Fibroblast of skin of left biceps (primary cell): ENCODE data around the gene C1orf87.
"Not testable (repeated sequence)": the region's sequence is repeated elsewhere in the genome, so short reads cannot be mapped to it uniquely, and the experiment has no call there.

Experiments
- DNase-seq, 2 experiments: peaks; one replicate each; pipeline ENCODE4 v3.0.0-alpha.2; 2013; ENCODE audit warnings: low read depth in 2 of 2

C1orf87 gene

DNA sequence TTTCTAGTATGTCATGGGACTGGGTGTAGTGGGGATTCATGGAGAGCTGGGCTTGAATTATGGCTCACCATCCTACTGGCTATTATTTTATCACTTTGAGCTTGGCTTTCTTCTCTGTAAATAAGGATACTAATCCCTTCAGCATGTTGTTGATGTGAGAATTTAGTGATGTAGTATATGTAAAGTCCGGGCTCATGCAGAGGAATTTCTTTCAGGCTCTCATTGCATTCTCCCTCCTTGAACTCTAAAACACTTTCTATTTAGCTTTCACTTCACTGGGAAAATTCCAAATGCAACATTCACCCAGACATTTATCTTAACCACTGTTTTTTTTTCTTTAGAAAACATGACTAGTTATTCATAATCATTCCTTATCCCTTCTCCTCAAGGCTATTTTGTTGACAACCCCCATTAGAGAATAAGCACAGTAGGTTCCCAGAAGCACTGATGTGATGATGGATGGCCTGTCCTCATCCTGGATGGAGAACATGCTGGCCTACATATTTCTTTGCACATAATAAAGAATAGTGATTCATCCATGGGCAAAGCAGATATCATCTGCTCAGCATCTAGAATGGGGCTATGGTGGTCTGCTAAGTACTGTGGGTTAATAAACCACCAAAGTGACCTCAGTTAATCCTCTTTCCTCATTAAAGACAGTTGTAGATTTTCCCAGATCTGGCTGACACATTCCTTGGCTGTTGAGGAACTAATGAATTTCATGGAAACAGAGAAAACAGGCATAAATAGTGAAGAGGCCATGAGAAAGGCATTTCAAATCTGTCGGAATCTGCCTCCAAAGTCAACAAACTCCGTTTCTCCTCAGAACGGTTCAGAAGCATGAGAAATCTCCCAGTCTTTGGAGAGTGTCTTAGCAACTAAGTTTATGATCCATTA, 79.0 kb downstream of the C1orf87 start:
- DNase-seq, result peak; percentile 100

DNA sequence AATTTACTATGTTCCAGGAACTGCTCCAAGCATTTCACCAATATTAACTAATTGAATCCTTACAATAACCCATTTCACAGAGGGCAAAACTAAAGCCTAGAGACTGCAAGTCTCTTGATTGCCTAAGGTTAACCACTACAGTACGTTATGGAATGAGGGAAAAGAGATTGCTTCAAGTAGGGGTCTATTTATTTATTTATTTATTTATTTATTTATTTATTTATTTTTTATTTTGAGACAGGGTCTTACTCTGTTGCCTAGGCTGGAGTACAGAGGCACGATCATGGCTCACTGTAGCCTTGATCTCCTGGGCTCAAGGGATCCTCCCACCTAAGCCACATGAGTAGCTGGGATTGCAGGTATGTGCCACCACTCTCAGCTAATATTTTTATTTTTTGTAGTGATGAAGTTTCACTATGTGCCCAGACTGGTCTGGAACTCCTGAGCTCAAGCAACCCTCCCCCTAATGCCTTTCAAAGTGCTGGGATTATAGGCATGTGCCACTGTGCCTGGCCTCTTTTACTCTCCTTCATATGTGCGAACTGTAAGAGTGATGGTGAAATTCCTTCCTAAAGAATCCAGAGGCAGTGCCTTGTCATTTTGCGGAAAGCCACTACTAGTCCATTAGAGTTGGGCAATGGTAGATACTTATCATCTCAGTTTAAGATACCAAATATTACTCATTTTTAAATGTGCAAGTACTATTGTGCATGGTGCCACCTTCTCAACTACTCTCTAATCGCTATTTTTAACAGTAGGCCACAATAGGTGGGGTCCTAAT, 81.3 kb downstream of the C1orf87 start:
- no peak for DNase-seq

DNA sequence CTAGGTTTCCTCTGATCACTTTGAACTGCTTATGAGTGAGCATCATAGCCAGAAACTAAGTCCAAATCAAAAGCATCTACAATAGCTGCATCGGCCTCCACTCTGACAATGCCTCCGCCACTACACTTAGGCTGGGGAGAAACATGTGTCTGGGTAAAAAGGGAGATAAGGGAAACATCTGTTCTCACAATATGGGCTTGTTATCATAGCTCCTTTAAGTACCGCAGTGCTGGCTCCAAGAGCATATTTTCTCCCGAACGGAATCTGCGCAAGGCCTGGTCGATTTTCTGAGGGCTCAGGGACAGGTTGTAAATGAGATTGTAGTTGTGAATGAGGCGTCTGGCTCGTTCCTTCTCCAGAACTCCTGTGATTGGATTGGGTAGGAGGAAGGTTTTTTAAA, 83.1 kb downstream of the C1orf87 start:
- DNase-seq, result no peak

DNA sequence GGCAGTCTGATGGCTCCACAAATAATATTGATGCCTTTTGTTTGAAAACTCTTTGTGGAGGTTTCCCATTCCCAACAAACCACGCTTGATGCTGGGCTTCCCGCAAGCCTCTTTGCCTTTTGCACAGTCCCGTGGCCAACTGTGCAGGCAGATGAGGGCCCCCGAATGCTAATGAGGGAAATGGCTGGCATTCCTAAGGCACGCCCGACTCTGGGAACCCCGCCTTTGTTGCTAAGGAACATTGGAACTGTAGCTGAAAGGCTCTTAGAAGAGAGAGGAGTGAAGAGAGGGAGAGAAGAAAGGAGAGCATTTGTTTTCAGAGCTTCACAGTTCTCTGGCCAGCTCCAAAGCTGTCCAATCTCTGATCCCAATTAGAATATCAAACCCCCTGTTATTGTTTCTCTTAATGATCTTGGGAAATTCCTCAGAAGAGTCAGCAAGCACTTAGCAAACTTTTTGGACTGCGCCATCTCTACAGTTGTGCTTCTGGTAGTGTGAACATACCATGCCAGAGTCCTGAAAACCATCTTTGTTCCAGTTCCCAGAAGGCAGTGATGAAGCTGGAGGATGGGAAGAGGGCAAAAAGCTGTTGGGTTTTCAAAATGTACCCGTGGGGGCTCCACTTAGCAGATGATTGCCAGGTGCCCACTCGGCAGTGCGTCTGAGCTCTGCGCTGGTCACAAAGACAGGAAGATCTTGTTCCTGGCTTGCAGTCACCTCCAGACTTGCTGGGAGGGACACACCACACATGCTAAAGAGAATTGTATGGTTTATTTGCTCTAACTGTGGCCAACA, 86.9 kb downstream of the C1orf87 start:
- no peak for DNase-seq

DNA sequence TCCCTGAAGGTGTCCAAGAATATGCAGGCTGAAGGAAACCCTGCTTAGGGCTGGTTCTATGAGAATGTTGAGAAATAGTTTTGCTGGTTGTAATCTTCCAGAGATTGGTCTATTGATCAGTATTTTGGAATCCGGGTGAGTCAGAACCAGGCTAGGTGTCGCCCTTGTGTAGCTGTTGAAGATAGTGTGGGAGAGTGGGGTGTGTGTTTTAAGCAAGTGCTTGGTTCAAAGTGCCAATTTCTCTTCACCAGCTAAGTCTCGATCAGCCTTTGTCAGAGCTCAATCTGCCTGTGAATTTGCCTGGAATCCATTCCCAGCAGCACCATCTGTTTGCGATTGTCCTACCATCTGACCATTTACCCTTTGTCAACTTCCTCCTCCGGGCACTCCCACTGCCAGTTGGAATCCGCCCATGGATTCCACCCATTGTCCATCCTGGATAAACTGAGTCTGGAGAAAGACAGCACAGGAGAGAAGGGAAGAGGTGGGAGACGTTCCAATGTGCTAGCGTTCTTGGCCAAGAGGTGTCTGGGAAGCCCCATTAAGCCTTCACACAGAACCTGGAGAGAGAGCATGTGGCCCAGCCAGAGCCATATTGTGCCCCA, 87.6 kb downstream of the C1orf87 start:
- no peak for DNase-seq

DNA sequence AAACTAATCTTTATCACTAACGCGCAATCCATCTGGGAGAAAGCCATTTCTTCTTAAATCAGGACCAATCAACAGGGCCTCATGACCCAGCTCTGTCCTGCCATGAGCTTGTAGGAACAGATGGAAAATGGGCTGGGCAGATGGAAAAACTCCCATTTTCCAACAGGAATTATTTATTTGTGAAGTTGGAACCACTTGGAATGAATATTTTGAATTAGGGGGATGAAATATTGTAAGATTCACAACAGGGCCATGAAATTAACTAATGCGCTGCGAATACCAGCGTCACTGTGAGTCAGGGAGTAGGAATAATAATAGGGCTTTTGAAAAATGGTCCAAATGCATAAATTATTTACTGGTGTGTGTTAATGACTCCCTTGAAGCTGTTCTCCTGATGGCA, 93.9 kb downstream of the C1orf87 start:
- DNase-seq, result no peak

DNA sequence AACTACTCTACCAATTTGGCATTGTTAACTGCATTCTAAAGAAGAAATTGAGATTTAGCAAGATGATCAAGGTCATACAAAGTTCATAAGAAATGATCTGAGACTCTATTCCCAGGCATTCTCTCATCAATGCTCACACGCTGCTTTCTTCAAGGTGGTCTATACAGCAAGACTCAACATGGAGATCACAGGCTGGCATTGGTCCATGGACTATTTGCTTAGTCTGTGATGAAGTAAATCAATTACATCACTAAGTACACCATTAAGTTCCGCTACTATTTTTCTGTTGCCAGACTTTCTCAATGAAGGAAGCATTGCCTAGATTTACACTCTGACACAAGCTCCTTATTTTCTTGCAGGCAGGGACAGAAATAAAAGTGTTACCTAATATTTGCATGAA, 95.1 kb downstream of the C1orf87 start:
- DNase-seq, result no peak

DNA sequence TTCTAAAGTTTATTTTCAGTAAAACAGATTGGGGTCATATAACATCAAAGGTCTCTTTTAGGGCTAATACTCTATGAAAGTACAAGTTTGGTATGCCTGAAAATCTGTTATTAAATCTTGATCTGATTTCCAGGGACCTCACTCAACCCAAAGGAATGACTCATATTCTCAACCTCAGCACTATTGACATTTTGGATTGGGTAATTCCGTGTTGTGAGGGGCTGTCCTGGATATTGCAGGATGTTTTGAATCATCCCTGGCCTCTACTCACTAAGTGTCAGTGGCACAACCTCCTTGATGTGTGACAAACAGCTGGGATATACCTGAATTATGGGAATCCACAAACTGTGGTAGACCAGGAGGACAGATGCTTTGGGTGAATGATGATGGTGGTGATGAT, 95.5 kb downstream of the C1orf87 start:
- no peak for DNase-seq

DNA sequence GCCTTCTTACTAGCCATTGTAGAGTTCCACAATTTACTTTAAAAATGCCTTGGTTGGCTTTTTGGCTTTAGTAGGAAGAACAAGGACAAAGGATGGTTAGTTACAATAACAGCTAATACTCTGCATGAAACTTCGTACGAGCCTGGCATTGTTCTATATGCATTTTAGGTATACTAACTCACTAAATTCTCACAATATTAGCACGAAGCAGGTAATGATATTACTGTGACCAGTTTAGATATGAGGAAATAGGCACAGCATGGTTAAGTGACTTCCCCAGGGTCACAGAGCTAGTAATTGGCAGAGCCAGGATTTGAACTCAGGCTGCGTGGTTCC, 96.5 kb downstream of the C1orf87 start:
- no peak for DNase-seq

DNA sequence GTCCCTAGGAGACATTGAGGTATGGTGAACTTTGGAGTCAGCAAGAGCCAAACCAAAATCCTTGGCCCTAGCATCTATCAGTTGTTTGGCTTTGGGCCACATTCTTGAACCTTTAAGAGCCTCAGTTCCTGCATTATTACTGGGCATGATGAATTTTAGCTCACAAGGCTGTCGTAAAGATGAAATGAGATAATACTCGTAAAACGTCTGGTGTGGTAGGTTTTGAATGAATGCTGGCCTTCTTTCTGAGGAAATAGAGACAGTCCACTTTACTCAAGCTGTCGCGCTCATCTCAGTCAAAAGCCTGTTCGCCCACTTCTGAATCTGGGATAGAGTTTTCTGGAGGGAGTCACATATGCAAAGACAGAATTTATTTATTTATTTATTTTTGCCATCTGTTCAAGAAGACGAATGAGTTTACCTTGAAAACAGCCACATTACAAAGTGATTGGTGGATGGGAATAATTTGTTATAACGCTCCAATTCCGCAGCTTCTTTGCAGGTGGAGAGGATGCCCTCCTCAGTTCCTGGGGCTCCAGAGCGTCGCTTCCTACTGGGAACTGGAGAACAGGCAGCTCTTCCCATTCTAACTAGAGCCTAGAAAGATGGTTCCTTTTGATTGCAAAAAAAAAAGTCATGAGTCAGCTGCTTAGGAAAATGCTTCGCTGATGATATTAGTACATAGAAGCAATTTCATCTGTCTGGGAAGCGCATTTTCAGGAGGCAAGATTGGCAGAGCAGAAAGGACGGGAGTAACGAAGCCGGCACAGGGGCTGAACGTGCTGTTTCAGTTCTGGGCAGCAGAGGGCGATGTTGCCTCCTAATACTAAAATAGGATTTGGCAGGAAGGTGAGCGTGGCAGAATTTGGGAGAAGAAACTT, 97.1 kb downstream of the C1orf87 start:
- DNase-seq, result no peak

DNA sequence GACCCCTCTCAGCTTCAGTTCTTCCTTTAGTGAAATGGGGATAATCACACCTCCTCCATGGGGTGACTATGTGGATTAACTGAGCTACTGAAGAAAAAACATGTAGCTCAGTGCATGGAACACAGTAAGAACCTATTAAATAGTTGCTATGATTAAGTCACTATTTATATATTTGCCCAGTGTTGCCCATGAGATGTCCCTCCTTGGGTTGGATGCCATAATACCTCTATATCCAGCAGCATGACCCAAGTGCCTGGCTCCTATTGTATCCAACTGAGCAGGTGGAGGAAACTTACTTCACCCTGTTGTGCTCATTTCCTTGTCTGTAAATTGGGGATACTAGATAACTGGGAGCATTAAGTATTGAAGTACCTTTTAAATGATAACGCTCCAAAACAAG, 99.9 kb downstream of the C1orf87 start:
- DNase-seq, result no peak

DNA sequence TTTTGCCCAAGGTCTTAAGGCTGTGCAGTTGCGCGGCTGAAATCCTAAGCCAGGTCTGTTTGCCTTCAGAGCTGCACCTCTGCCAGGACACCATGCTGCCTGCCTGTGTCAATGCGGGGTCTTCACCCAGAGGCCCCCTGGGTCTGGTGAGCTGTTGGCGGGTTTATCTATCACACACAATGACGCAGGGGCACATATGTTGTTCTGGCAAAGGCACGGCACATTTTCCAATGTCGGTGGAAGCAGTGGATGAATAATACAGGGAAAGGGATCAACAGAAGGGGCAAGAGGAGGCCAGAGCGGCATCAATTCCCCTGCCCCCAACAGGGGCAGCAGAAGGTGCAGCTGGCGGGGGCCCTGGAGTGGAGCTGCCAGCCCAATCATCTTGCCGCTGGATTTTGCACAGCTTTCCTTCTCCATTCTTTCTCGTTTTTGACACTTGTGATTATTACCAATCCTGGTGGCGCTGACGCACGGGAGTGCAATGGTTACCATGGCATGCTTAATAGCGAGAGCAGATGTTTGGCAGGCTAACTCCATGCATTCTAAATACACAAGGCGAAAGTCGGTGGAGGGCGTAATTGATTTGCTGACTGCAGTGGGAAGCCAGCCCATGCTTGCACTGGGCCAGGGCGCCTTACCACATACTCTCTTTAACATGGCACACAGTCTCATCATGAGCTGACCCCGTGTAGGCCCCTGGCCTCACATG, 101.2 kb downstream of the C1orf87 start:
- no peak for DNase-seq

DNA sequence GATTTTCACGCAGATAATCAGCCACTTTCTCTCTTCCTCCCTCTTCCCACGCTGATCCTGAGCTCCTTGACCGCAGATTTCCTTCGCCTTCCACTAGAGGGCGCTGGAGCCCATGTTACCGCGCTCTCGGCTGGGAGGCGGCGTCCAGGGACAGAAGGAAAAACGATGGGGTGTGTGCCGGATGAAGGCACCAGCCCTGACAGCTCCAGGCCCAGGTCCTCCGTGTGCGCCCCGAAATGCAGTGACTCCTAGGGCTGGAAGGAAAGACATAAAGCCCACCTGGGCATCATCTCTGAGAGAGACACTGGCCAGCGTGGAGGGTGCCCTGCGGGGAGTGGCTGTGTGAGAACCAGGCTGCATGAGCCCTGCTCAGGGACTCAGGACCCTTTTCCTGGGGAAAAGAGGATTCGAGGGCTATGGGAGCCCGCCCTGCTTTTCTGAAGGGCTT, 102.1 kb downstream of the C1orf87 start:
- DNase-seq, result no peak

DNA sequence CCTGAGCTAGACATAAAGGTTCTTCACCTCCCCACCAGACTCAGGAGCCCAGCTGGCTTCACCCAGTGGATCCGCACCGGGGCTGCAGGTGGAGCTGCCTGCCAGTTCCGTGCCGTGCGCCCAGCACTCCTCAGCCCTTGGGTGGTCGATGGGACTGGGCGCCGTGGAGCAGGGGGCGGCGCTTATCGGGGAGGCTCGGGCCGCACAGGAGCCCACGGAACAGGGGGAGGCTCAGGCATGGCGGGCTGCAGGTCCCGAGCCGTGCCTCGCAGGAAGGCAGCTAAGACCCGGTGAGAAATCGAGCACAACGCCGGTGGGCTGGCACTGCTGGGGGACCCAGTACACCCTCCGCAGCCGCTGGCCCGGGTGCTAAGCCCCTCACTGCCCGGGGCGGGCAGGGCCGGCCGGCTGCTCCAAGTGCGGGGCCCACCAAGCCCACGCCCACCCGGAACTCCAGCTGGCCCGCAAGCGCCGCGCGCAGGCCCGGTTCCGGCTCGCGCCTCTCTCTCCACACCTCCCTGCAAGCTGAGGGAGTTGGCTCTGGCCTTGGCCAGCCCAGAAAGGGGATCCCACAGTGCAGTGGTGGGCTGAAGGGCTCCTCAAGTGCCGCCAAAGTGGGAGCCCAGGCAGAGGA, 103.9 kb downstream of the C1orf87 start:
- DNase-seq, result not testable (repeated sequence)

DNA sequence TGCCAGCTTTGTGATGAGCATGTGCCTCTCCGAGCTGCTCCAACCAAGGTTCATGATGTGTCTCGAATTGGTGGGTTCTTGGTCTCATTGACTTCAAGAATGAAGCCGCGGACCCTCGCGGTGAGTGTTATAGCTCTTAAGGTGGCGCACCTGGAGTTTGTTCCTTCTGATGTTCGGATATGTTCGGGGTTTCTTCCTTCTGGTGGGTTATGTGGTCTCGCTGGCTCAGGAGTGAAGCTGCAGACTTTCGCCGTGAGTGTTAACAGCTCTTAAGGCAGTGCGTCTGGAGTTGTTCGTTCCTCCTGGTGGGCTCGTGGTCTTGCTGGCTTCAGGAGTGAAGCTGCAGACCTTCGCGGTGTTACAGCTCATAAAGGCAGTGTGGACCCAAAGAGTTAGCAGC, 104.8 kb downstream of the C1orf87 start:
- not testable (repeated sequence) for DNase-seq

DNA sequence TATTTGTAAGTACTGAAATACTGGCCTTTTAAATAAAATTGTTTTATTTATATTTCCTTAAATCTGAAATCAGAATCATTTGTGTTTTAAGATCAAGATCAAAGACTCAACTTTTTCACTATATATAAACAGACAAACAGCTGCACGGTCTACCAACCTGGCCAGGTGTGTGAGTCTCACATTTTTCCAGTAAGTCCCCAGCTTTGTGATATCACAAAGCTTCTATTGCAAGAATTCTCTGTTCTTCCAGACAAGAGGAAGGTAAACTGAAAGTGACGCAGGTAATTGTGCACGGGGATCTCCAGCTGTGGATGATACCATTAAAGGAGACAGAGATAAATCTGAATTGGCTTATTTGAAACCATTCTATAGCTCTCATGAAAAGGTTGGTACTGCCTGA, 105.8 kb downstream of the C1orf87 start:
- DNase-seq, result no peak

DNA sequence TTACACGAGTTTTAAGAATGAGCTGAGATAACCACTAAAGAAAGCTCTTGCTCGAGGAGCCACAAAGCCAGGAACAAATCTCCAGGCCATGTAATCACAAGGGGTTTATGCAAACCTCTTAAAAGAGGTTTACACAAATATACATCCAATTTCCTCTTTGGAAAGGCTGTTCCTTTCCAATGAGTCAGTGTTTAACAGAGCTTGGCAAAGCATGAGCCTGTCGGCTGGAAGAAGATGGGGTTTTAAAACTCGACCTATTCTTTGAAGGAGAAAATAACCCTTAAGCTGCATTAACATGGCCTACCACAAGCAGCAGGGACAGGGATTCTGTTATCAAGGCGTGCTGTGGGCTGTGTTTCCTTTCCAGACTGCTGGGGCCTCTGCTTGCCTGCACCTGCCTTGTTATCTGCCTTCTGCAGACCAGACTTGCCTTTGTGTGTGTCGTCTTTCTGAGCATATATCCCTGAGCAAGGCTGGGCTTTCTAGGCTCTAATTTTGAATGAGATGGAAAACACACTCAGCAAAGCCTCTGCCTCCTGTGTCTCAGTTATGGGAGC, 106.4 kb downstream of the C1orf87 start:
- DNase-seq, result no peak

DNA sequence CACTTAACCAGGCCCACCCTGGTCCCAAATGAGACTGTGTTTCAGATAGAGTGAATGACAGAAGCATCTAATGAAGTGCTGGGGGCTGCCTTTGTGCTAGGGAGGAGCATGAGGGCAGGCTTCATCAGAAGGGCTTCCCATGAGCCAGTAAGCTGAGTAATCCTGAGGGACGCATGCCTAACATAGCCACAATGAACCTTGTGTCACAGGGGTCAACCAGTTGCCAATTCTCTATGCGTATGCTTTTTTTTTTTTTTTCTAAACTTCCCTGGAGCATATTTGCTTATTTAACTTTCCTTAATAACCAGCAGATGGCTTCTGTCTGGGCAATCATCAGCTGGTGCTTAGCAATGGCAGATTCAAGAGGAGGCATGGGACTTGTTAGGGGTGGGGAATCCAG, 121.5 kb downstream of the C1orf87 start:
- no peak for DNase-seq

DNA sequence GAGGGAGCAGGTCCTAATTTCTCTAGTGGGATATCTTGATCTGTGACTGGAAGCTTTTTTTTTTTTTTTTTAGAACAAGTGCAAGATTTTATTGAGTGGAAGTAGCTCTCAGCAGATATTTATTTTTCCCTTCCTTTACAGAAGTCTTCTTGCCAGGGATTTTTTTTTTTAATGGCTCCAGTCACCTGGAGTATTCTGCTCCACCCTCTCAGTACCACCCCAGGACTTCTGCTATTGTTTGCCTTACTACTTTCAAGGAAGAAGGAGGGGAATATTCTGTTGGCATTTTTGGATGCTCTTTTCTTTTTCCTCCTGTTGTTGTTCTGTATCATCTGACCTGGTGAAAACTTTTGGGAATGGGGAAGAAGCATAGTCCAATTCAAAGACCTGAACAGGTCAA, 123.9 kb downstream of the C1orf87 start:
- no peak for DNase-seq
